Measurements from ENCODE around the gene LMO2. TPM values are rescaled to one million over a fixed set of nuclear protein-coding genes. Genes with fewer than 3 reads are reported as not detected.
A peak's percentile ranks its signal among the peaks of the same experiment; 100 is the strongest.
"Not testable (repeated sequence)": the region's sequence is repeated elsewhere in the genome, so short reads cannot be mapped to it uniquely, and the experiment has no call there.

Gene LMO2
- total RNA-seq, 1 experiment from 2014 or later: 0.33 TPM

GRCh38 chr11:33932721-33933120, 40.8 kb upstream of the LMO2 start:
- H2AK5ac ChIP-seq (ENCODE audit: insufficient read length, low read length): no peak overlapping the region
- peak overlapping the region in 1 of 3 experiments; percentile 18; a peak in 1 of 7 replicates for H3K27ac Mint-ChIP-seq

DNA sequence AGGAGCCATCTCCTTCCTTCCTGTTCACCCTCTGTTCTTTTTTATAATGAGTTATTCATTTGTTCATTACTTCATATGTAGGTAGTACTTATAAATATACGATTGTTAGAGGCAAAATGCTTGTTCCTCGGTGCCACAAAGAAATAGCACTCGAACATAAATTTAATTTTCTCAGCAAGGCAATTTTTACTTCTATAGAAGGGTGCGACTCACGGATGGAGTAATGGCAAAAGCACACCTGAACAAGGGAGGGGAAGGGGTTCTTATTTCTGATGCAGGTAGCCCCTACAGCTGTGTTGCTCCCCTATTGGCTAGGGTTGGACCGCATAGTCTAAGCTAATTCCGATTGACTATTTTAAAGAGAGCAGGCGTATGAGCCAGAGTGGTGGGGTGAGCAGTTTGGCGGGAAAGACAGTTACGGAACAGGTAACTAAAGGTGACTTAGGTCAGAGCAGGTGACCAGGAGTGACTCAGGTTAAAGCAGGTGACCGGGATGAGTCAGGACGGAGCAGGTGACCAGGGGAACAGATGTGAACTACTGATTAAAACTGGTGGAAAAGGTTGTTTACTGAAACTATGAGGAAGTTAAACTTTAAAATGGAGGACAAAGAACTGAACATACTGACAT, 40.0 kb upstream of the LMO2 start:
- no CpG with 5 or more reads among the region's 12 CpGs for WGBS (ENCODE audit: extremely low coverage, insufficient read length, low lambda C conversion rate)
- H2BK120ac ChIP-seq (ENCODE audit: low read depth, low read length, poor library complexity, severe bottlenecking); H3K56ac ChIP-seq (ENCODE audit: insufficient read length, low read depth, low read length); H2AK5ac ChIP-seq (ENCODE audit: insufficient read length, low read length); H3K79me2 ChIP-seq (ENCODE audit: insufficient read depth, low read length); H4K20me1 ChIP-seq (ENCODE audit: control insufficient read depth, insufficient read depth, insufficient read length); H2BK20ac ChIP-seq (ENCODE audit: low read depth, low read length, poor library complexity, severe bottlenecking); H3K4me1 ChIP-seq (ENCODE audit: insufficient read depth, low read length); H3K36me3 Mint-ChIP-seq (ENCODE audit: insufficient read depth in 1 of 3, low read depth in 3 of 3); DNase-seq; H3T11ph ChIP-seq (ENCODE audit: low read length); H2AFZ ChIP-seq (ENCODE audit: low read length); H3K18ac ChIP-seq (ENCODE audit: insufficient read length, low read depth, low read length); H3K4me2 ChIP-seq (ENCODE audit: insufficient read depth, insufficient read length, low read length); H2BK15ac ChIP-seq (ENCODE audit: low read depth, low read length); H3K23me2 ChIP-seq (ENCODE audit: insufficient read length, low read depth, low read length, poor library complexity, severe bottlenecking); H3K4me3 Mint-ChIP-seq; H3K27ac ChIP-seq (ENCODE audit: insufficient read length, low read depth, low read length); H3K14ac ChIP-seq (ENCODE audit: insufficient read depth, low read length); H3K27me3 Mint-ChIP-seq (ENCODE audit: low read depth); H3K79me1 ChIP-seq (ENCODE audit: insufficient read depth, low read depth, low read length, poor library complexity, severe bottlenecking); H3K9ac ChIP-seq (ENCODE audit: extremely low read depth, insufficient read length, low read length); H3K23ac ChIP-seq (ENCODE audit: insufficient read length, low read depth, low read length); H4K91ac ChIP-seq (ENCODE audit: insufficient read length, low read depth, low read length); H4K5ac ChIP-seq (ENCODE audit: insufficient read length, low read depth, low read length); H3K4ac ChIP-seq (ENCODE audit: low read depth, low read length); H3K27me3 ChIP-seq (ENCODE audit: insufficient read depth, low read length); H3K9me3 ChIP-seq (ENCODE audit: control insufficient read depth, low read depth, low read length); H2BK5ac ChIP-seq (ENCODE audit: insufficient read length, low read length); H4K8ac ChIP-seq (replicated peaks; ENCODE audit: insufficient read length, low read depth, low read length); H2BK12ac ChIP-seq (ENCODE audit: insufficient read length, low read depth, low read length): not testable (repeated sequence)
- Mint-ChIP-seq H3K9me3 (peaks cover 7 to 13% of the 10 kb centered on the region in 2 experiments), H3K4me1 (peaks cover 16 to 18% of the 10 kb centered on the region in 2 experiments), H3K27ac (0 out of 7 replicates have a peak overlapping the region, but pooled peaks of 1 of the 3 experiments have one; percentile 5)

More at GRCh38 chr11:33932721-33933120, 40.8 kb upstream of the LMO2 start:
- Histone ChIP-seq H3K14ac (ENCODE audit: insufficient read depth, low read length) (no peak overlapping the region), H3K23ac (ENCODE audit: insufficient read length, low read depth, low read length) (no peak overlapping the region), H3K56ac (ENCODE audit: insufficient read length, low read depth, low read length) (no peak overlapping the region), H3K9me3 (ENCODE audit: control insufficient read depth, low read depth, low read length) (no peaks in the 10 kb centered on the region), H3K23me2 (ENCODE audit: insufficient read length, low read depth, low read length, poor library complexity, severe bottlenecking) (no peaks in the 10 kb centered on the region), H2BK5ac (ENCODE audit: insufficient read length, low read length) (no peak overlapping the region), H3K18ac (ENCODE audit: insufficient read length, low read depth, low read length) (no peak overlapping the region), H3T11ph (ENCODE audit: low read length) (no peak overlapping the region), H4K20me1 (ENCODE audit: control insufficient read depth, insufficient read depth, insufficient read length) (no peaks in the 10 kb centered on the region), H2BK120ac (ENCODE audit: low read depth, low read length, poor library complexity, severe bottlenecking) (no peak overlapping the region), H3K4me2 (ENCODE audit: insufficient read depth, insufficient read length, low read length) (no peak overlapping the region), H2BK15ac (ENCODE audit: low read depth, low read length) (no peak overlapping the region), H2BK20ac (ENCODE audit: low read depth, low read length, poor library complexity, severe bottlenecking) (no peak overlapping the region), H3K27ac (ENCODE audit: insufficient read length, low read depth, low read length) (no peak overlapping the region), H2AFZ (ENCODE audit: low read length) (no peak overlapping the region), H2BK12ac (ENCODE audit: insufficient read length, low read depth, low read length) (no peak overlapping the region), H3K27me3 (ENCODE audit: insufficient read depth, low read length) (no peaks in the 10 kb centered on the region), H3K79me1 (ENCODE audit: insufficient read depth, low read depth, low read length, poor library complexity, severe bottlenecking) (no peaks in the 10 kb centered on the region), H4K91ac (ENCODE audit: insufficient read length, low read depth, low read length) (no peak overlapping the region), H4K5ac (ENCODE audit: insufficient read length, low read depth, low read length) (no peak overlapping the region), H3K9ac (ENCODE audit: extremely low read depth, insufficient read length, low read length) (no peak overlapping the region), H3K4ac (ENCODE audit: low read depth, low read length) (no peak overlapping the region), H4K8ac (replicated peaks; ENCODE audit: insufficient read length, low read depth, low read length) (no peak overlapping the region), H3K4me1 (ENCODE audit: insufficient read depth, low read length) (no peaks in the 10 kb centered on the region), H3K79me2 (ENCODE audit: insufficient read depth, low read length) (no peaks in the 10 kb centered on the region)
- H3K27me3 Mint-ChIP-seq (ENCODE audit: low read depth): peaks cover 4% of the 10 kb centered on the region
- H3K36me3 Mint-ChIP-seq (ENCODE audit: insufficient read depth in 1 of 3, low read depth in 3 of 3): peaks cover 0 to 8% (median 8%) of the 10 kb centered on the region in 3 experiments; a peak in 4 of 7 replicates
- no peak for DNase-seq
- peaks cover 13 to 14% of the 10 kb centered on the region in 2 experiments; a peak in 3 of 4 replicates for H3K4me1 Mint-ChIP-seq
- peaks cover 7 to 13% of the 10 kb centered on the region in 2 experiments for H3K9me3 Mint-ChIP-seq
- TF ChIP-seq, protein P1, sequence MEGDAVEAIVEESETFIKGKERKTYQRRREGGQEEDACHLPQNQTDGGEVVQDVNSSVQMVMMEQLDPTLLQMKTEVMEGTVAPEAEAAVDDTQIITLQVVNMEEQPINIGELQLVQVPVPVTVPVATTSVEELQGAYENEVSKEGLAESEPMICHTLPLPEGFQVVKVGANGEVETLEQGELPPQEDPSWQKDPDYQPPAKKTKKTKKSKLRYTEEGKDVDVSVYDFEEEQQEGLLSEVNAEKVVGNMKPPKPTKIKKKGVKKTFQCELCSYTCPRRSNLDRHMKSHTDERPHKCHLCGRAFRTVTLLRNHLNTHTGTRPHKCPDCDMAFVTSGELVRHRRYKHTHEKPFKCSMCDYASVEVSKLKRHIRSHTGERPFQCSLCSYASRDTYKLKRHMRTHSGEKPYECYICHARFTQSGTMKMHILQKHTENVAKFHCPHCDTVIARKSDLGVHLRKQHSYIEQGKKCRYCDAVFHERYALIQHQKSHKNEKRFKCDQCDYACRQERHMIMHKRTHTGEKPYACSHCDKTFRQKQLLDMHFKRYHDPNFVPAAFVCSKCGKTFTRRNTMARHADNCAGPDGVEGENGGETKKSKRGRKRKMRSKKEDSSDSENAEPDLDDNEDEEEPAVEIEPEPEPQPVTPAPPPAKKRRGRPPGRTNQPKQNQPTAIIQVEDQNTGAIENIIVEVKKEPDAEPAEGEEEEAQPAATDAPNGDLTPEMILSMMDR (conservative IDR thresholded peaks at IDR 0.05): no peak
- H3K4me3 Mint-ChIP-seq: no peak overlapping the region
- no CpG with 5 or more reads among the region's 5 CpGs for WGBS (ENCODE audit: extremely low coverage, insufficient read length, low lambda C conversion rate)

All from H9 (cell line).